ENCODE measurements around the gene TRDMT1. TPM values are rescaled to one million over a fixed set of nuclear protein-coding genes. Genes with fewer than 3 reads are reported as not detected.

Gene TRDMT1
- total and polyA plus RNA-seq, 12 donors = 2.0 to 6.3 (median 3.7) TPM

- peak; percentile 68 to 88 (median 76) for ATAC-seq
- WGBS, 2 donors = 0% methylated on average over 75 to 77 of the region's 77 CpGs
- Histone ChIP-seq H3K27ac (peak within 1 kb of the TSS; percentile 95 to 99 (median 98)), H3K27me3 (peaks cover 0 to 14% (median 0%) of the 10 kb centered on the region in 7 donors), H3K4me1 (peaks cover 3 to 50% (median 38%) of the 10 kb centered on the region in 9 donors), H3K4me3 (peak within 1 kb of the TSS; percentile 72 to 95 (median 86)), H3K9me3 (no peaks in the 10 kb centered on the region), H3K36me3 (peaks cover 0 to 36% (median 15%) of the 10 kb centered on the region in 9 donors)
- TF ChIP-seq CTCF (IDR thresholded peaks at IDR 0.05) = peak in 3 of 9 donors; percentile 5 to 32 (median 21)
- peak; percentile 89 to 92 for DNase-seq
- intact Hi-C loops (cut with DNase I) = loop anchor here in 5 of 10 donors (2.0 to 10.0 kb wide), 4 partner anchors 28 to 234 kb away; partner anchors contain the start of gene TRDMT1 (in 2 of the 5)
Observed at GRCh38 chr10:17228091-17229015, 26.9 kb upstream of the TRDMT1 start, which contains the start of gene VIM. Gene VIM, plus strand, starts transcription at chr10:17228241. Its CDS starts 1,182 bp downstream, at chr10:17229423.

- Histone ChIP-seq H3K36me3 (peaks cover 0 to 28% (median 7%) of the 10 kb centered on the region in 9 donors), H3K27ac (peak overlapping the region; percentile 95 to 99 (median 98)), H3K4me3 (peak overlapping the region; percentile 72 to 95 (median 86)), H3K4me1 (peaks cover 3 to 48% (median 29%) of the 10 kb centered on the region in 9 donors), H3K9me3 (no peaks in the 10 kb centered on the region), H3K27me3 (peaks cover 0 to 14% (median 0%) of the 10 kb centered on the region in 7 donors)
- WGBS, 2 donors = 26 to 33% methylated on average over 12 of the region's 12 CpGs
- intact Hi-C loops (cut with DNase I) = loop anchor here in 5 of 10 donors (2.0 to 10.0 kb wide), 4 partner anchors 27 to 233 kb away; partner anchors contain the start of gene TRDMT1 (in 2 of the 5)
- peak in 8 of 9 donors; percentile 32 to 74 (median 46) for TF ChIP-seq CTCF (IDR thresholded peaks at IDR 0.05)
- DNase-seq (no peak), ATAC-seq (no peak)
Observed at GRCh38 chr10:17227367-17228090, 26.1 kb upstream of the TRDMT1 start.

- Histone ChIP-seq H3K9me3 (no peaks in the 10 kb centered on the region), H3K36me3 (peaks cover 0 to 22% (median under 1%) of the 10 kb centered on the region in 9 donors), H3K27me3 (peaks cover 0 to 14% (median 0%) of the 10 kb centered on the region in 7 donors), H3K27ac (peak overlapping the region; percentile 95 to 99 (median 98)), H3K4me1 (peaks cover 0 to 44% (median 23%) of the 10 kb centered on the region in 9 donors), H3K4me3 (peak overlapping the region in 7 of 10 donors; percentile 72 to 95 (median 86))
- ATAC-seq (no peak), DNase-seq (no peak)
- no peak for TF ChIP-seq CTCF (IDR thresholded peaks at IDR 0.05)
- 83 to 86% methylated on average over 8 of the region's 8 CpGs for WGBS, 2 donors
- intact Hi-C loops (cut with DNase I) = loop anchor here in 4 of 10 donors (5.0 to 10.0 kb wide), 3 partner anchors 220 to 232 kb away; no protein-coding TSS in a partner anchor
Observed at GRCh38 chr10:17226891-17227303, 25.4 kb upstream of the TRDMT1 start.

All from heart right ventricle (tissue), 16 donors.